CD1c-positive myeloid dendritic cell (primary cell): ENCODE data around the gene SLX9.

Experiments used
- DNase-seq: peaks from one replicate; pipeline ENCODE4 v3.0.0-alpha.2; 2016; ENCODE audit errors: extremely low spot score

SLX9 gene

GRCh38 chr21:44959376-44960091 is 19.7 kb downstream of the SLX9 start:
- DNase-seq = no peak

GRCh38 chr21:44960141-44961092 is 20.6 kb downstream of the SLX9 start:
- DNase-seq = no peak

- no peak for DNase-seq
Measured at GRCh38 chr21:44962403-44962966, 22.7 kb downstream of the SLX9 start.

GRCh38 chr21:44964381-44964780 is 24.6 kb downstream of the SLX9 start:
- no peak for DNase-seq

- DNase-seq = peak; percentile 57
Measured at GRCh38 chr21:44965251-44966022, 25.6 kb downstream of the SLX9 start.

GRCh38 chr21:44966135-44967081 is 26.6 kb downstream of the SLX9 start:
- peak; percentile 22 for DNase-seq

- DNase-seq = no peak
Measured at GRCh38 chr21:44967082-44968047, 27.5 kb downstream of the SLX9 start.

- DNase-seq = no peak
Measured at GRCh38 chr21:44969066-44969670, 29.3 kb downstream of the SLX9 start.

GRCh38 chr21:44969931-44970755 is 30.3 kb downstream of the SLX9 start:
- peak; percentile 28 for DNase-seq

- DNase-seq = no peak
Measured at GRCh38 chr21:44970766-44971671, 31.2 kb downstream of the SLX9 start.

- DNase-seq = no peak
Measured at GRCh38 chr21:44971672-44971995, 31.8 kb downstream of the SLX9 start.

- no peak for DNase-seq
Measured at GRCh38 chr21:44972301-44972814, 32.5 kb downstream of the SLX9 start.

GRCh38 chr21:44972821-44973220 is 33.0 kb downstream of the SLX9 start:
- no peak for DNase-seq

- no peak for DNase-seq
Measured at GRCh38 chr21:44973598-44973997, 33.8 kb downstream of the SLX9 start.

- no peak for DNase-seq
Measured at GRCh38 chr21:44974676-44975075, 34.8 kb downstream of the SLX9 start.

- DNase-seq = no peak
Measured at GRCh38 chr21:44975720-44976555, 36.1 kb downstream of the SLX9 start.
